Neuronal stem cell (in vitro differentiated cells): ENCODE measurements around the gene ATP5F1E.

Source experiments
- DNase-seq: peaks from one replicate; pipeline ENCODE4 v3.0.0-alpha.2; 2013; ENCODE audit warnings: low spot score
- H2AFZ ChIP-seq: one replicate; pipeline ENCODE4 v1.6.1; 2013; ENCODE audit warnings: mild to moderate bottlenecking, low read length, inconsistent platforms
- H2AK5ac ChIP-seq: 2 replicates; pipeline ENCODE4 v1.6.1; 2013; ENCODE audit warnings: low read depth, mild to moderate bottlenecking, inconsistent platforms, low read length, moderate library complexity, mixed read lengths
- H2BK120ac ChIP-seq: 2 replicates; pipeline ENCODE4 v1.6.1; 2013; ENCODE audit warnings: low read depth, mild to moderate bottlenecking, inconsistent platforms, low read length, moderate library complexity, mixed read lengths
- H2BK12ac ChIP-seq: one replicate; pipeline ENCODE4 v1.6.1; 2013; ENCODE audit warnings: low read length, inconsistent platforms
- H2BK15ac ChIP-seq: 2 replicates; pipeline ENCODE4 v1.6.1; 2013; ENCODE audit warnings: mild to moderate bottlenecking, low read length, inconsistent platforms, mixed read lengths
- H2BK5ac ChIP-seq: one replicate; pipeline ENCODE4 v1.6.1; 2013; ENCODE audit warnings: inconsistent platforms, mild to moderate bottlenecking, low read length, moderate library complexity
- H3K14ac ChIP-seq: one replicate; pipeline ENCODE4 v1.6.1; 2013; ENCODE audit warnings: low read length, inconsistent platforms
- H3K18ac ChIP-seq: 2 replicates; pipeline ENCODE4 v1.6.1; 2013; ENCODE audit warnings: low read length, inconsistent platforms
- H3K23ac ChIP-seq: 2 replicates; pipeline ENCODE4 v1.6.1; 2013; ENCODE audit warnings: low read depth, mild to moderate bottlenecking, mixed read lengths, low read length, inconsistent platforms; ENCODE audit not compliant: poor library complexity
- H3K27ac ChIP-seq: replicated peaks from 3 replicates; pipeline ENCODE4 v1.5.1; 2013; ENCODE audit warnings: low read length, inconsistent platforms
- H3K27me3 ChIP-seq, 3 experiments: 2 replicates each; pipeline ENCODE4 v1.6.1; 2013; ENCODE audit warnings: low read length in 3 of 3, mild to moderate bottlenecking in 2 of 3, inconsistent platforms in 1 of 3, low read depth in 1 of 3, mixed read lengths in 1 of 3, moderate library complexity in 1 of 3; ENCODE audit not compliant: control insufficient read depth in 3 of 3, insufficient read depth in 3 of 3
- H3K36me3 ChIP-seq, 2 donors: replicated peaks in 1 of 2; 2 replicates each; pipeline ENCODE4 v1.6.1; 2013; ENCODE audit warnings: low read length in 2 of 2; ENCODE audit not compliant: control insufficient read depth in 2 of 2, insufficient read depth in 2 of 2
- H3K4ac ChIP-seq: 2 replicates; pipeline ENCODE4 v1.6.1; 2013; ENCODE audit warnings: inconsistent platforms, mild to moderate bottlenecking, low read length, moderate library complexity
- H3K4me1 ChIP-seq, 2 donors: 1 replicate in 1 of 2; 2 replicates in 1 of 2; pipeline ENCODE4 v1.6.1; 2013; ENCODE audit warnings: low read length in 2 of 2, low read depth in 1 of 2; ENCODE audit not compliant: control insufficient read depth in 2 of 2, insufficient read depth in 1 of 2
- H3K4me2 ChIP-seq: one replicate; pipeline ENCODE4 v1.6.1; 2013; ENCODE audit warnings: mild to moderate bottlenecking, low read length, inconsistent platforms; ENCODE audit not compliant: insufficient read depth, poor library complexity, severe bottlenecking
- H3K4me3 ChIP-seq, 2 donors: 2 replicates each; pipeline ENCODE4 v1.5.1; 2013; ENCODE audit warnings: low read length in 2 of 2, mild to moderate bottlenecking in 2 of 2, inconsistent platforms in 1 of 2, moderate library complexity in 1 of 2
- H3K79me1 ChIP-seq: one replicate; pipeline ENCODE4 v1.6.1; 2013; ENCODE audit warnings: low read depth, mild to moderate bottlenecking, inconsistent platforms, low read length, moderate library complexity
- H3K9ac ChIP-seq: one replicate; pipeline ENCODE4 v1.6.1; 2013; ENCODE audit warnings: mild to moderate bottlenecking, low read depth, low read length, inconsistent platforms; ENCODE audit not compliant: poor library complexity
- H3K9me3 ChIP-seq, 2 donors: replicated peaks in 1 of 2; 2 replicates each; pipeline versions ENCODE3 to v1.6.1; 2013; ENCODE audit warnings: low read length in 2 of 2, mild to moderate bottlenecking in 2 of 2, inconsistent platforms in 1 of 2, low read depth in 1 of 2, mixed read lengths in 1 of 2, moderate library complexity in 1 of 2; ENCODE audit not compliant: control insufficient read depth in 2 of 2, insufficient read depth in 1 of 2
- H4K8ac ChIP-seq: one replicate; pipeline ENCODE4 v1.6.1; 2013; ENCODE audit warnings: low read depth, mild to moderate bottlenecking, inconsistent platforms, low read length, moderate library complexity
- H4K91ac ChIP-seq: one replicate; pipeline ENCODE4 v1.6.1; 2013; ENCODE audit warnings: low read length, low read depth, mild to moderate bottlenecking, inconsistent platforms; ENCODE audit not compliant: poor library complexity
- WGBS, 2 donors: extraction: QIAGEN DNeasy Blood & Tissue Kit; methylation state at CpG; one replicate each; pipeline ENCODE4 v1.1.7; 2013; ENCODE audit warnings: missing lambda C conversion rate in 2 of 2, mixed read lengths in 1 of 2; ENCODE audit not compliant: insufficient read length in 2 of 2, insufficient replicate concordance in 1 of 2; ENCODE audit errors: extremely low coverage in 2 of 2; 5-methylcytosine and 5-hydroxymethylcytosine counted together

The ATP5F1E gene

DNA sequence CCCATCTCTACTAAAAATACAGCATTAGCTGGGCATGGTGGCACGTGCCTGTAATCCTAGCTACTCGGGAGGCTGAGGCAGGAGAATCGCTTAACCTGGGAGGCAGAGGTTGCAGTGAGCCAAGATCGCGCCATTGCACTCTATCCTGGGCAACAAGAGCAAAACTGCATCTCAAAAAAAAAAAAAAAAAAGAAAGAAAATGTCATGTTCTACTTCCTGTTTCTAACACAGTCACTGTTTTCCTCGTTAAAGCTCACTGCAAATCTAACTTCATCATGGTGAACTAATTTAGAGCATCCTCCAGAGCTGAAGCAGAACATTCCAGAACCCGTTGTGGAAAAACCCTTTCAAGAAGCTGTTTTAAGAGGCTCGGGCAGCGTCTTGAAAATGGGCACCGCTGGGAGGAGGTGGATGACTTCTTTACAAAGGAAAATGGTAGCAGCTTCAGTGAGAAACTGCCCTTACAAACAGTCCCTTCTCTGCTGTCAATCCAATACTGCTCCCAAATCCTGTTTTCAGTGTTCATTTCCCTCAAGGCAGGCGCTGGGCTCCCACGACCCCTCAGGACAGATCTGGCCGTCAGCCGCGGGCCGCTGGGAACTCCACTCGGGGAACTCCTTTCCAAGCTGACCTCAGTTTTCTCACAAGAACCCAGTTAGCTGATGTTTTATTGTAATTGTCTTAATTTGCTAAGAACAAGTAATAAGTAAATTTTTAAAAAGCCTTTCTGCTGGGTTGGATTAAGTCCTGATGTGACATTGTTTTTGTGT lies 37.6 kb downstream of the ATP5F1E start:
- WGBS, 2 donors = no CpG with 5 or more reads among the region's 17 CpGs
- Histone ChIP-seq H3K4me1 (no peaks in the 10 kb centered on the region), H2AK5ac (no peak overlapping the region), H3K4me2 (no peak overlapping the region), H2BK120ac (no peak overlapping the region), H2BK15ac (no peak overlapping the region), H3K27ac (no peak overlapping the region), H3K18ac (no peak overlapping the region), H3K4ac (no peak overlapping the region), H2BK12ac (no peak overlapping the region), H2BK5ac (no peak overlapping the region), H3K23ac (no peak overlapping the region), H3K4me3 (no peak overlapping the region), H3K36me3 (peaks cover 47 to 77% of the 10 kb centered on the region in 2 donors), H4K8ac (no peak overlapping the region), H3K9me3 (peaks cover 0 to 1% of the 10 kb centered on the region in 2 donors), H2AFZ (no peak overlapping the region), H3K9ac (no peak overlapping the region), H4K91ac (no peak overlapping the region), H3K14ac (no peak overlapping the region), H3K27me3 (no peaks in the 10 kb centered on the region), H3K79me1 (no peaks in the 10 kb centered on the region)
- DNase-seq = no peak

DNA sequence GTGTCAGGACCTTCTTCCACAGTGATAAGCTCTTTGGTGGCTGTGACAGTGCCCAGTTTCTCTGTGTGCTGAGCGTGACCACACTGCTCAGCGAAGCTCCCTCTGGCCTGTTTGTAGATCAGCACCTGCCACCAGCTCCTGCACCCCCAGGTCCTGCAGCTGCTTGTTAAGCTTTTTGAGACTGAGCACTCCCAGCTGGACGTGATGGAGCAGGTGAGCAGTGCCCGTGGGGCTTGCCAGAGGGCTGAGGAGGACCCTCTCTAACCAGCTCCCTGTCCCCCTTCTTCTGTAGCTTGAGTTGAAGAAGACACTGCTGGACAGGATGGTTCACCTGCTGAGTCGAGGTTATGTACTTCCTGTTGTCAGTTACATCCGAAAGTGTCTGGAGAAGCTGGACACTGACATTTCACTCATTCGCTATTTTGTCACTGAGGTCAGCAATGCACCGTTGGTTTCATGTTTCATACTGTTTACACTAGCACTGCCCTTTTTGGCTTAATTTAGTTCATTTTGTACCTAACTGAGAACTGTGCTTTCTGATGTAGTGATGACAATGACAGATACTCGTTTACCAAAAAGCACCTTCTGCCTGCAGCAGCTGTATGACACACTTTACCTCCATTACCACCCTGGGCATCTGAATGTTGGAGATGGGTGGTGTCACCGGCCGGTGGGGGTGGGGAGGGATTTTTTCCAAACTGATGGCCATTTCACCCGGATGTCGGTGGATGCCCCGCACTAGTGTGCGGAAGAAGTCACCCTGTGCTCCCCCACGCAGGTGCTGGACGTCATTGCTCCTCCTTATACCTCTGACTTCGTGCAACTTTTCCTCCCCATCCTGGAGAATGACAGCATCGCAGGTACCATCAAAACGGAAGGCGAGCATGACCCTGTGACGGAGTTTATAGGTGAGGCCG lies 38.5 kb downstream of the ATP5F1E start:
- H3K18ac ChIP-seq = no peak overlapping the region
- H2AFZ ChIP-seq = no peak overlapping the region
- no peak overlapping the region for H3K9ac ChIP-seq
- no peak overlapping the region for H2AK5ac ChIP-seq
- WGBS, 2 donors = no CpG with 5 or more reads among the region's 23 CpGs
- no peak overlapping the region for H3K27ac ChIP-seq
- no peaks in the 10 kb centered on the region for H3K79me1 ChIP-seq
- H2BK5ac ChIP-seq = no peak overlapping the region
- H4K8ac ChIP-seq = no peak overlapping the region
- H3K27me3 ChIP-seq = no peaks in the 10 kb centered on the region
- no peak overlapping the region for H3K4me3 ChIP-seq
- no peak for DNase-seq
- no peak overlapping the region for H3K4me2 ChIP-seq
- H2BK120ac ChIP-seq = no peak overlapping the region
- no peak overlapping the region for H2BK15ac ChIP-seq
- H2BK12ac ChIP-seq = no peak overlapping the region
- H3K23ac ChIP-seq = no peak overlapping the region
- H3K9me3 ChIP-seq = peaks cover 0 to 1% of the 10 kb centered on the region in 2 donors
- no peaks in the 10 kb centered on the region for H3K4me1 ChIP-seq
- peaks cover 55 to 87% of the 10 kb centered on the region in 2 donors for H3K36me3 ChIP-seq
- H4K91ac ChIP-seq = no peak overlapping the region
- H3K4ac ChIP-seq = no peak overlapping the region
- no peak overlapping the region for H3K14ac ChIP-seq

DNA sequence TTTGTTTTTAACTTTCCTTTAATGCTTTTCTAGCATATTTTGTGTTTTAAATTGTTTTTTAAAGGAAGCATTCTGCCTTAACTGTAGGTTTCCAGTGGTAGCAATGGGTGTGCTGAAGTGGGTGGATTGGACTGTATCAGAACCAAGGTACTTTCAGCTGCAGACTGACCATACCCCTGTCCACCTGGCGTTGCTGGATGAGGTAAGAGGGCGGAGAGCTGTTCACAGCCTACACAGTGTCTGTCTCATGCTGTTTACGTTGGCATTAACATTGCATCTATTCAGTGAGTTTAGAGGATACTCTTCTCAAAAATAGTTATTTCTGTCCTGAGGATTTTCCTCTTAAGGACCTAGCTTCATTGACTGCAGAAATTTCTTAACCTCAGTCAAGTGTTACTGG lies 39.2 kb downstream of the ATP5F1E start:
- no peak overlapping the region for H3K23ac ChIP-seq
- no peak overlapping the region for H2AFZ ChIP-seq
- WGBS, 2 donors = no CpG with 5 or more reads among the region's 3 CpGs

DNA sequence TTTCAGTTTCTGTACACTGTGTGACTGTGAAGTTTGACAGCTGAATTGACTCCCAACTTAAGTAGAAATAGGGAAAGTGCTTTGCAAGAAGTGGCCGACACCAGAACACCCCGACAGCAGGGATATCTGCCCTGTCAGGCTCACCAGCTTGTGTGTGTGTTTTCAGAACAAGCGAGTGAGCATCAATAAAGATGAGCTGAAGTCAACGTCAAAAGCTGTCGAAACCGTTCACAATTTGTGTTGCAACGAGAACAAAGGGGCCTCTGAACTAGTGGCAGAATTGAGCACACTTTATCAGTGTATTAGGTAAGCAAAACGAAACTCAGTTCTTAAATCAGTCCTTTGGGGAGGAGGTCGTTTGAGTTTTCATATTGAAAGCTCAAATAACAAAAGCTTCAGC lies 40.4 kb downstream of the ATP5F1E start:
- Histone ChIP-seq H3K14ac (no peak overlapping the region), H2AFZ (no peak overlapping the region), H3K27me3 (no peaks in the 10 kb centered on the region), H2AK5ac (no peak overlapping the region), H3K9ac (no peak overlapping the region), H3K23ac (no peak overlapping the region), H4K8ac (no peak overlapping the region), H2BK12ac (no peak overlapping the region), H3K9me3 (peaks cover 0 to 1% of the 10 kb centered on the region in 2 donors), H3K36me3 (peaks cover 67 to 99% of the 10 kb centered on the region in 2 donors), H3K4me3 (no peak overlapping the region), H2BK5ac (no peak overlapping the region), H3K4me1 (no peaks in the 10 kb centered on the region), H4K91ac (no peak overlapping the region), H3K79me1 (no peaks in the 10 kb centered on the region), H2BK120ac (no peak overlapping the region), H3K4me2 (no peak overlapping the region), H2BK15ac (no peak overlapping the region), H3K4ac (no peak overlapping the region), H3K18ac (no peak overlapping the region), H3K27ac (no peak overlapping the region)
- DNase-seq = no peak
- WGBS, 2 donors = no CpG with 5 or more reads among the region's 9 CpGs

More for the DNA sequence above, 39.2 kb downstream of the ATP5F1E start:
- H4K91ac ChIP-seq = no peak overlapping the region
- DNase-seq = no peak
- H3K4me1 ChIP-seq = no peaks in the 10 kb centered on the region
- no peak overlapping the region for H3K18ac ChIP-seq
- H3K36me3 ChIP-seq = peaks cover 61 to 94% of the 10 kb centered on the region in 2 donors
- H3K9me3 ChIP-seq = peaks cover 0 to 1% of the 10 kb centered on the region in 2 donors
- H2AK5ac ChIP-seq = no peak overlapping the region
- no peak overlapping the region for H2BK120ac ChIP-seq
- no peak overlapping the region for H3K4me2 ChIP-seq
- no peak overlapping the region for H4K8ac ChIP-seq
- H3K27ac ChIP-seq = no peak overlapping the region
- H3K4me3 ChIP-seq = no peak overlapping the region
- no peak overlapping the region for H2BK12ac ChIP-seq
- H3K14ac ChIP-seq = no peak overlapping the region
- no peaks in the 10 kb centered on the region for H3K79me1 ChIP-seq
- no peaks in the 10 kb centered on the region for H3K27me3 ChIP-seq
- no peak overlapping the region for H3K4ac ChIP-seq
- H3K9ac ChIP-seq = no peak overlapping the region
- no peak overlapping the region for H2BK15ac ChIP-seq
- no peak overlapping the region for H2BK5ac ChIP-seq
